IPS-20b (cell line): ENCODE results near the gene INCA1.

Experiments
- H3K27ac ChIP-seq: one replicate; pipeline ENCODE4 v1.5.1; 2013; ENCODE audit warnings: low read length
- H3K27me3 ChIP-seq: 2 replicates; pipeline ENCODE4 v1.6.1; 2013; ENCODE audit warnings: mild to moderate bottlenecking, low read length, inconsistent platforms; ENCODE audit not compliant: insufficient read depth
- H3K36me3 ChIP-seq: 2 replicates; pipeline ENCODE4 v1.6.1; 2013; ENCODE audit warnings: low read depth, mild to moderate bottlenecking, inconsistent platforms, low read length, moderate library complexity; ENCODE audit not compliant: insufficient read depth
- H3K4me1 ChIP-seq: 2 replicates; pipeline ENCODE4 v1.6.1; 2013; ENCODE audit warnings: mild to moderate bottlenecking, control low read depth, inconsistent platforms, low read length, moderate library complexity; ENCODE audit not compliant: insufficient read depth
- H3K4me3 ChIP-seq: 2 replicates; pipeline ENCODE4 v1.5.1; 2013; ENCODE audit warnings: mild to moderate bottlenecking, low read length, inconsistent platforms
- H3K9ac ChIP-seq: 2 replicates; pipeline ENCODE4 v1.6.1; 2013; ENCODE audit warnings: low read depth, mild to moderate bottlenecking, inconsistent platforms, low read length, moderate library complexity
- H3K9me3 ChIP-seq: 2 replicates; pipeline ENCODE4 v1.6.1; 2013; ENCODE audit warnings: mild to moderate bottlenecking, low read depth, low read length, inconsistent platforms; ENCODE audit not compliant: insufficient read depth

Gene INCA1

GRCh38 chr17:4950746-4951204, 46.5 kb downstream of the INCA1 start, which contains the start of gene ENO3:
Gene ENO3 (plus strand): TSS chr17:4951119. CDS start chr17:4951830, 711 bp downstream.
- H3K9me3 ChIP-seq: no peaks in the 10 kb centered on the region
- peak within 1 kb of the TSS; percentile 99 for H3K9ac ChIP-seq
- peaks cover 18% of the 10 kb centered on the region; the same call in 1 of the 2 replicates for H3K4me1 ChIP-seq
- peaks cover 14% of the 10 kb centered on the region for H3K36me3 ChIP-seq
- H3K27ac ChIP-seq: peak within 1 kb of the TSS; percentile 89
- no peaks in the 10 kb centered on the region for H3K27me3 ChIP-seq
- H3K4me3 ChIP-seq: peak within 1 kb of the TSS; percentile 89

DNA sequence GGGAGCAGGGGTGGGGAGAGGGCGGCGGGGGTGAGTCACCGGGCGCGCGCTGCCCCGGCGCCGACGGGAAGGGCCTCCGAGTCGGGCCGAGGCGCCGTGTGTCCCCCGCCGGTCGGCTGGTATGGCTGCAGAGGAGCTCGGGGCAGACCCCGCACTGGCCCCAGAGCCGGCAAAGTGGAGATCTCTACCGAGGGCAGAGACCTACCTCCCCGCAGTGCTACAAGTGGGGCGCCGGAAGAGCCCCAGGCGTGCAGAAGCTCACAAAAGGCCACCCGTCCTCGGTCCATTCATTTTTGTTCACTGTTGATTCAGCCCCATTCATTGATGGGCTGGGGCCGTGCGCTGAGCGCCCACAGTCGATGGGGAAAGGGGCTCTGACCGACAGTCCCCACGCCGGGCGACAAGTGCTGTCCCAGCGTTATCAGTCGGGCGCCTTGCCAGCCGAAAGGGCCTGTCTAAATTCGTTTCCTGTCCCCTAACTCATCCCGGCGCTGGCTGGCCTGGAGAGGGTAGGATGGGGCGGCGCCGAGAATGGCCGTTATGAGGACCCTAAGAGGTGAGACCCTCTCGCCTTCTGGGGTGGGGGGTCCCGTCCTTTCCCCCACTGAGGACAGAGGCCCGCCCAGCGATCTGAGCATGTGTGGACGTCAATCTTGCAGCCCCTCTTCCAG, 47.1 kb downstream of the INCA1 start:
- H3K9me3 ChIP-seq: no peaks in the 10 kb centered on the region
- peak overlapping the region; percentile 89 for H3K4me3 ChIP-seq
- peaks cover 21% of the 10 kb centered on the region; the same call in 1 of the 2 replicates for H3K4me1 ChIP-seq
- H3K27me3 ChIP-seq: no peaks in the 10 kb centered on the region
- peaks cover 19% of the 10 kb centered on the region for H3K36me3 ChIP-seq
- H3K27ac ChIP-seq: peak overlapping the region; percentile 89
- peak overlapping the region; percentile 99 for H3K9ac ChIP-seq

- Histone ChIP-seq H3K9ac (peak overlapping the region; percentile 99), H3K9me3 (no peaks in the 10 kb centered on the region), H3K36me3 (peaks cover 27% of the 10 kb centered on the region), H3K4me3 (peak overlapping the region; percentile 98), H3K4me1 (peaks cover 21% of the 10 kb centered on the region), H3K27ac (peak overlapping the region; percentile 97), H3K27me3 (no peaks in the 10 kb centered on the region)
These were observed 47.8 kb downstream of the INCA1 start for GRCh38 chr17:4949321-4950074.

- Histone ChIP-seq H3K36me3 (peaks cover 32% of the 10 kb centered on the region), H3K9ac (peak overlapping the region; percentile 99), H3K27me3 (no peaks in the 10 kb centered on the region), H3K4me1 (peaks cover 21% of the 10 kb centered on the region), H3K27ac (peak overlapping the region; percentile 97), H3K9me3 (no peaks in the 10 kb centered on the region), H3K4me3 (peak overlapping the region; percentile 98)
These were observed 48.4 kb downstream of the INCA1 start for GRCh38 chr17:4948931-4949320.

DNA sequence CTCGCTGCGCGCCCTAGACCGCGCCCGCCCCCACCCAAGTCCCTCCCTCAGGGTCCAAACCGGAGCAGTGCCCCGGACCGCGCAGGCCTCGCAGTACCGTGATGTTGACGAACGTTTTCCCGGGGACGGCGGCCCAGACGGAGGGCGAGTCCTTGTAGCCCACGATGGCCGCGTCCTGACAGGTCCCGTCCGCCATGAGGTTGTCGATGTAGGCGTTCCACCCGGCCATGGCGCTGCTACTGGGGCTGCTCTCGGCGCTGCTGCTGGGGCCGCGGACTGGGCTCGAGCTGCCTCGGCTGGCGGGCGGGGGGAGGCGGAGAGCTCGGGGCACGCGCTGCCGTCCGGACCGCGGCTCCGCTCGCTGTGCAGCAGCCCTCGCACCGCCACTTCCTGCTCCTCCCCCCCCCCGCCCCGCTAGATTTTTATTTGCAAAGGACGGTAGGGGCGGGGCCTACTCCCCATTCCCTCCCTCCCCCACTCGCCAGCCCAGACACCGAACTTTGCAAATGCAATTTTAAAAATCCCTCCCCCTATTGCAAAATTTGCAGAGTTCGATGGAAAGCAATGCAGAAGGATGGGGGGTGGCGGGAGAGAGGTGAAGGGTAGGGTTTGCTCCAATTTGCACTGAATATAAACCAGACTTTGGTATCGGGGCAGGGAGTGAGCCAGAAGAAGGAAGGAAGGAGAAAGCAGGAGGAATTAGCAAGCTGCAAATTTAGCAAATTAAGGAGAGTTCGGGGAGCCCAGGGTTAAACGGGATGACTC, 49.0 kb downstream of the INCA1 start, which contains the start of gene PFN1:
Gene PFN1 (minus strand): TSS at position 365 of the 765 bp plus-strand sequence. CDS start 136 bp downstream, at position 229.
- Histone ChIP-seq H3K27ac (peak within 1 kb of the TSS; percentile 99), H3K4me3 (peak within 1 kb of the TSS; percentile 98), H3K36me3 (peaks cover 38% of the 10 kb centered on the region), H3K4me1 (peaks cover 21% of the 10 kb centered on the region), H3K9ac (peak within 1 kb of the TSS; percentile 99), H3K9me3 (no peaks in the 10 kb centered on the region), H3K27me3 (no peaks in the 10 kb centered on the region)

GRCh38 chr17:4947411-4948165, 49.7 kb downstream of the INCA1 start:
- no peaks in the 10 kb centered on the region for H3K9me3 ChIP-seq
- H3K9ac ChIP-seq: peak overlapping the region; percentile 99
- H3K27ac ChIP-seq: peak overlapping the region; percentile 99
- H3K27me3 ChIP-seq: no peaks in the 10 kb centered on the region
- H3K4me1 ChIP-seq: peaks cover 21% of the 10 kb centered on the region
- peak overlapping the region; percentile 98 for H3K4me3 ChIP-seq
- H3K36me3 ChIP-seq: peaks cover 46% of the 10 kb centered on the region

GRCh38 chr17:4947010-4947410, 50.3 kb downstream of the INCA1 start:
- peaks cover 21% of the 10 kb centered on the region for H3K4me1 ChIP-seq
- no peaks in the 10 kb centered on the region for H3K9me3 ChIP-seq
- no peaks in the 10 kb centered on the region for H3K27me3 ChIP-seq
- peak overlapping the region; percentile 62 for H3K27ac ChIP-seq
- peak overlapping the region; percentile 99 for H3K9ac ChIP-seq
- H3K4me3 ChIP-seq: peak overlapping the region; percentile 98
- peaks cover 51% of the 10 kb centered on the region for H3K36me3 ChIP-seq

GRCh38 chr17:4946312-4946976, 50.9 kb downstream of the INCA1 start:
- Histone ChIP-seq H3K27me3 (no peaks in the 10 kb centered on the region), H3K9ac (peak overlapping the region; percentile 99), H3K4me3 (peak overlapping the region; percentile 98), H3K36me3 (peaks cover 55% of the 10 kb centered on the region), H3K4me1 (peaks cover 16% of the 10 kb centered on the region), H3K27ac (peak overlapping the region; percentile 62), H3K9me3 (no peaks in the 10 kb centered on the region)

- peak overlapping the region; percentile 99 for H3K9ac ChIP-seq
These were observed 51.4 kb downstream of the INCA1 start for GRCh38 chr17:4945944-4946280.

GRCh38 chr17:4945176-4945943, 52.0 kb downstream of the INCA1 start:
- H3K36me3 ChIP-seq: peaks cover 55% of the 10 kb centered on the region
- H3K9ac ChIP-seq: peak overlapping the region; percentile 48; the same call in 1 of the 2 replicates
- no peak overlapping the region for H3K27ac ChIP-seq
- no peaks in the 10 kb centered on the region for H3K9me3 ChIP-seq
- H3K4me3 ChIP-seq: peak overlapping the region; percentile 34; the same call in 1 of the 2 replicates
- H3K27me3 ChIP-seq: no peaks in the 10 kb centered on the region
- H3K4me1 ChIP-seq: peaks cover 12% of the 10 kb centered on the region; the same call in 1 of the 2 replicates

More at GRCh38 chr17:4945944-4946280, 51.4 kb downstream of the INCA1 start:
- Histone ChIP-seq H3K4me3 (peak overlapping the region; percentile 98), H3K27me3 (no peaks in the 10 kb centered on the region), H3K4me1 (peaks cover 15% of the 10 kb centered on the region), H3K9me3 (no peaks in the 10 kb centered on the region), H3K36me3 (peaks cover 55% of the 10 kb centered on the region), H3K27ac (no peak overlapping the region)
